ENCODE results near the gene SUPT3H.

SUPT3H gene

GRCh38 chr6:44824567-44824966, 553.2 kb downstream of the SUPT3H start:
- DNase-seq: no peak

GRCh38 chr6:44820759-44821158, 557.0 kb downstream of the SUPT3H start:
- no peak for DNase-seq

- no peak for DNase-seq
Observed at GRCh38 chr6:44820321-44820720, 557.4 kb downstream of the SUPT3H start.

GRCh38 chr6:44811456-44811855, 566.3 kb downstream of the SUPT3H start:
- DNase-seq: no peak

- DNase-seq: no peak
Observed at GRCh38 chr6:44809258-44809657, 568.5 kb downstream of the SUPT3H start.

GRCh38 chr6:44808148-44808547, 569.6 kb downstream of the SUPT3H start:
- DNase-seq: no peak

GRCh38 chr6:44806656-44807055, 571.1 kb downstream of the SUPT3H start:
- DNase-seq: no peak

- no peak for DNase-seq
Observed at GRCh38 chr6:44805238-44805846, 572.4 kb downstream of the SUPT3H start.

- DNase-seq: no peak
Observed at GRCh38 chr6:44804546-44805159, 573.1 kb downstream of the SUPT3H start.

GRCh38 chr6:44804016-44804415, 573.7 kb downstream of the SUPT3H start:
- no peak for DNase-seq

- DNase-seq: no peak
Observed at GRCh38 chr6:44800784-44801592, 576.7 kb downstream of the SUPT3H start.

- DNase-seq: no peak
Observed at GRCh38 chr6:44800171-44800783, 577.5 kb downstream of the SUPT3H start.

- DNase-seq: no peak
Observed at GRCh38 chr6:44797746-44798145, 580.0 kb downstream of the SUPT3H start.

- DNase-seq: no peak
Observed at GRCh38 chr6:44795326-44795725, 582.4 kb downstream of the SUPT3H start.

GRCh38 chr6:44789806-44790205, 587.9 kb downstream of the SUPT3H start:
- DNase-seq: no peak

GRCh38 chr6:44789061-44789460, 588.7 kb downstream of the SUPT3H start:
- no peak for DNase-seq

GRCh38 chr6:44788387-44788981, 589.2 kb downstream of the SUPT3H start:
- DNase-seq: no peak

- DNase-seq: no peak
Observed at GRCh38 chr6:44787254-44787834, 590.4 kb downstream of the SUPT3H start.

- DNase-seq: no peak
Observed at GRCh38 chr6:44785130-44785529, 592.6 kb downstream of the SUPT3H start.

- DNase-seq: no peak
Observed at GRCh38 chr6:44784195-44784594, 593.5 kb downstream of the SUPT3H start.

GRCh38 chr6:44782892-44783291, 594.8 kb downstream of the SUPT3H start:
- no peak for DNase-seq

- DNase-seq: no peak
Observed at GRCh38 chr6:44781912-44782597, 595.7 kb downstream of the SUPT3H start.
